Suprapubic skin (tissue), 4 donors: ENCODE measurements around the gene SCARB1. TPM values are rescaled to one million over a fixed set of nuclear protein-coding genes. Genes with fewer than 3 reads are reported as not detected.

ENCODE experiments used
- DNase-seq, 2 donors: peaks; one replicate each; pipeline ENCODE4 v3.0.0-alpha.2; 2019; ENCODE audit warnings: low spot score in 2 of 2
- H3K27ac ChIP-seq: fragments of 200-600 bp; sonication (generic); one replicate; pipeline ENCODE4 v1.5.1; 2019
- H3K27me3 ChIP-seq: fragments of 200-600 bp; sonication (generic); one replicate; pipeline ENCODE4 v1.5.1; 2019
- H3K36me3 ChIP-seq: fragments of 200-600 bp; sonication (generic); one replicate; pipeline ENCODE4 v1.5.1; 2019
- H3K4me1 ChIP-seq: fragments of 200-600 bp; sonication (generic); one replicate; pipeline ENCODE4 v1.5.1; 2019
- H3K4me3 ChIP-seq: fragments of 200-600 bp; sonication (generic); one replicate; pipeline ENCODE4 v1.5.1; 2019; ENCODE audit warnings: mild to moderate bottlenecking
- H3K9me3 ChIP-seq: fragments of 200-600 bp; sonication (generic); one replicate; pipeline ENCODE4 v1.5.1; 2019
- CTCF ChIP-seq, 2 donors: fragments of 200-600 bp in 1 of 2; fragments of 450-650 bp in 1 of 2; sonication (generic) in 1 of 2; IDR thresholded peaks; one replicate each; pipeline ENCODE4 v1.5.1; 2016 to 2019; ENCODE audit warnings: antibody characterized with exemption in 2 of 2, mild to moderate bottlenecking in 1 of 2, moderate library complexity in 1 of 2
- EP300 ChIP-seq: sonication (generic); formaldehyde crosslinking; IDR thresholded peaks from one replicate; pipeline ENCODE4 v1.6.1; 2017; ENCODE audit warnings: antibody characterized with exemption
- POLR2A ChIP-seq, 2 donors: fragments of 450-650 bp; IDR thresholded peaks; one replicate each; pipeline ENCODE4 v1.6.1; 2017; ENCODE audit warnings: antibody characterized with exemption in 2 of 2, mild to moderate bottlenecking in 2 of 2, moderate library complexity in 2 of 2
- POLR2AphosphoS5 ChIP-seq, 3 donors: sonication (generic); formaldehyde crosslinking; IDR thresholded peaks; one replicate each; pipeline ENCODE4 v1.6.1; 2017; ENCODE audit warnings: antibody characterized with exemption in 3 of 3
- WGBS: methylation state at CpG from one replicate; pipeline ENCODE4 v1.1.5; 2018; 5-methylcytosine and 5-hydroxymethylcytosine counted together
- total RNA-seq, 4 donors: library from RNA; depleted of rRNA; stranded (reverse); fragments of >200 nt; gene quantifications; one replicate each; pipeline ENCODE4 v1.1.0, GENCODE V29; 2016

SCARB1 gene
- total RNA-seq, 4 donors from 2014 or later = 25.6 to 38.1 (median 29.0) TPM

- DNase-seq = no peak
- WGBS = 89% methylated on average over 5 of the region's 5 CpGs
- Histone ChIP-seq H3K9me3 (no peaks in the 10 kb centered on the region), H3K27me3 (no peaks in the 10 kb centered on the region), H3K27ac (no peak overlapping the region), H3K4me1 (no peaks in the 10 kb centered on the region), H3K36me3 (peaks cover 6% of the 10 kb centered on the region), H3K4me3 (no peak overlapping the region)
- TF ChIP-seq EP300 (no peak), CTCF (IDR thresholded peaks at IDR 0.05) (no peak), POLR2AphosphoS5 (IDR thresholded peaks at IDR 0.05) (no peak), POLR2A (IDR thresholded peaks at IDR 0.05) (no peak)
Measured at GRCh38 chr12:124819080-124819479, 44.6 kb downstream of the SCARB1 start.

GRCh38 chr12:124817076-124818000 lies 46.3 kb downstream of the SCARB1 start:
- peaks cover 22% of the 10 kb centered on the region for H3K36me3 ChIP-seq
- 94% methylated on average over 31 of the region's 31 CpGs for WGBS
- no peak overlapping the region for H3K27ac ChIP-seq
- H3K4me1 ChIP-seq = no peaks in the 10 kb centered on the region
- H3K27me3 ChIP-seq = no peaks in the 10 kb centered on the region
- H3K9me3 ChIP-seq = no peaks in the 10 kb centered on the region
- TF ChIP-seq CTCF (IDR thresholded peaks at IDR 0.05) = no peak
- no peak for DNase-seq
- no peak overlapping the region for H3K4me3 ChIP-seq

GRCh38 chr12:124816295-124816854 lies 47.3 kb downstream of the SCARB1 start:
- Histone ChIP-seq H3K27me3 (no peaks in the 10 kb centered on the region), H3K36me3 (peaks cover 31% of the 10 kb centered on the region), H3K27ac (no peak overlapping the region), H3K4me3 (no peak overlapping the region), H3K4me1 (no peaks in the 10 kb centered on the region), H3K9me3 (no peaks in the 10 kb centered on the region)
- 91% methylated on average over 13 of the region's 15 CpGs for WGBS
- DNase-seq = no peak
- TF ChIP-seq CTCF (IDR thresholded peaks at IDR 0.05) (no peak), EP300 (no peak), POLR2AphosphoS5 (IDR thresholded peaks at IDR 0.05) (no peak), POLR2A (IDR thresholded peaks at IDR 0.05) (no peak)

- no peaks in the 10 kb centered on the region for H3K9me3 ChIP-seq
- TF ChIP-seq POLR2AphosphoS5 (IDR thresholded peaks at IDR 0.05) = no peak
- no peak for TF ChIP-seq EP300
- no peak for TF ChIP-seq POLR2A (IDR thresholded peaks at IDR 0.05)
- no peak for TF ChIP-seq CTCF (IDR thresholded peaks at IDR 0.05)
- no peak overlapping the region for H3K27ac ChIP-seq
- H3K27me3 ChIP-seq = no peaks in the 10 kb centered on the region
- peaks cover 33% of the 10 kb centered on the region for H3K36me3 ChIP-seq
- no peak overlapping the region for H3K4me3 ChIP-seq
- WGBS = 88% methylated on average over 38 of the region's 38 CpGs
- DNase-seq = no peak
- no peaks in the 10 kb centered on the region for H3K4me1 ChIP-seq
Measured at GRCh38 chr12:124814741-124815613, 48.7 kb downstream of the SCARB1 start.
